HepG2 (cell line): Measurements from ENCODE around the gene CTSA. TPM values are rescaled to one million over a fixed set of nuclear protein-coding genes. Genes with fewer than 3 reads are reported as not detected.
A peak's percentile ranks its signal among the peaks of the same experiment; 100 is the strongest.

Experiments used
- ARID3A ChIP-seq: IDR thresholded peaks from 2 replicates; pipeline ENCODE4 v1.6.1; 2012; ENCODE audit warnings: low read depth, low read length, improper control_type of control experiment
- FOXO1 ChIP-seq: sonication (generic); formaldehyde crosslinking; IDR thresholded peaks from 2 replicates; pipeline ENCODE4 v1.4.0; 2020; ENCODE audit warnings: missing genetic modification reagents
- MTERF4 ChIP-seq: sonication (generic); formaldehyde crosslinking; IDR thresholded peaks from 2 replicates; pipeline ENCODE4 v1.8.0; 2023; ENCODE audit warnings: mild to moderate bottlenecking, missing genetic modification reagents
- ONECUT2 ChIP-seq: sonication (generic); formaldehyde crosslinking; IDR thresholded peaks from 2 replicates; pipeline ENCODE4 v1.4.0; 2020; ENCODE audit warnings: missing genetic modification reagents
- REPIN1 ChIP-seq: sonication (generic); formaldehyde crosslinking; IDR thresholded peaks from 2 replicates; pipeline ENCODE4 v1.8.0; 2022; ENCODE audit warnings: missing genetic modification reagents, low read depth, mild to moderate bottlenecking, borderline replicate concordance
- SOX6 ChIP-seq, 2 experiments: fragments of 450-650 bp in 1 of 2; sonication (generic) in 1 of 2; formaldehyde crosslinking in 1 of 2; IDR thresholded peaks; 2 replicates each; pipeline versions ENCODE4 v1.4.0 to v1.6.1; 2017 to 2020; ENCODE audit warnings: antibody characterized with exemption in 1 of 2, mild to moderate bottlenecking in 1 of 2, missing genetic modification reagents in 1 of 2
- U2AF1 ChIP-seq: fragments of 200-400 bp; formaldehyde crosslinking; optimal IDR thresholded peaks from 2 replicates; pipeline ENCODE3; 2017; ENCODE audit warnings: mild to moderate bottlenecking, low read depth, low read length
- ZBTB42 ChIP-seq: sonication (generic); formaldehyde crosslinking; IDR thresholded peaks from 2 replicates; pipeline ENCODE4 v1.5.0; 2020; ENCODE audit warnings: mild to moderate bottlenecking, missing genetic modification reagents
- ZNF17 ChIP-seq: sonication (generic); formaldehyde crosslinking; IDR thresholded peaks from 2 replicates; pipeline ENCODE4 v1.5.0; 2020; ENCODE audit warnings: mild to moderate bottlenecking, missing genetic modification reagents
- ZNF264 ChIP-seq: sonication (generic); formaldehyde crosslinking; IDR thresholded peaks from 2 replicates; pipeline ENCODE4 v1.4.0; 2020; ENCODE audit warnings: missing genetic modification reagents
- ZNF574 ChIP-seq: sonication (generic); formaldehyde crosslinking; IDR thresholded peaks from 2 replicates; pipeline ENCODE4 v1.4.0; 2020; ENCODE audit warnings: missing genetic modification reagents
- ZNF598 ChIP-seq: sonication (generic); formaldehyde crosslinking; IDR thresholded peaks from 2 replicates; pipeline ENCODE4 v1.5.1; 2020; ENCODE audit warnings: mild to moderate bottlenecking, missing genetic modification reagents, borderline replicate concordance
- ZNF761 ChIP-seq: sonication (generic); formaldehyde crosslinking; conservative IDR thresholded peaks from 2 replicates; pipeline ENCODE4 v1.4.0; 2020; ENCODE audit warnings: mild to moderate bottlenecking, missing genetic modification reagents
- polyA plus RNA-seq, 8 experiments: library from polyadenylated mRNA; depleted of rRNA in 3 of 8; stranded (reverse) in 7 of 8; unstranded in 1 of 8; fragments of >200 nt; fragmentation: Illumina TruSeq in 4 of 8; extraction: Trizol in 4 of 8; gene quantifications; 2 replicates each; pipeline versions ENCODE4 v1.2.1 to v1.2.3, GENCODE V29; 2011 to 2016; ENCODE audit warnings: low read depth in 4 of 8, missing spikeins in 1 of 8, mixed read lengths in 1 of 8; ENCODE audit not compliant: insufficient read depth in 1 of 8
- total RNA-seq, 5 experiments: library from RNA; depleted of rRNA; stranded (reverse); fragments of >200 nt; fragmentation: Illumina TruSeq; extraction: Trizol; gene quantifications; 2 replicates each; pipeline ENCODE4 v1.2.3, GENCODE V29; 2016; ENCODE audit warnings: low read depth in 1 of 5
- TF ChIP-seq, protein P1 (sequence below): sonication (generic); formaldehyde crosslinking; IDR thresholded peaks from 2 replicates; pipeline ENCODE4 v1.5.0; 2020; ENCODE audit warnings: mild to moderate bottlenecking, missing genetic modification reagents, borderline replicate concordance

Gene CTSA
- total and polyA plus RNA-seq, 2 of the 13 experiments (the other 11 are each of a cell fraction or from before 2014, with no cell fraction given): 202 to 231 TPM

DNA sequence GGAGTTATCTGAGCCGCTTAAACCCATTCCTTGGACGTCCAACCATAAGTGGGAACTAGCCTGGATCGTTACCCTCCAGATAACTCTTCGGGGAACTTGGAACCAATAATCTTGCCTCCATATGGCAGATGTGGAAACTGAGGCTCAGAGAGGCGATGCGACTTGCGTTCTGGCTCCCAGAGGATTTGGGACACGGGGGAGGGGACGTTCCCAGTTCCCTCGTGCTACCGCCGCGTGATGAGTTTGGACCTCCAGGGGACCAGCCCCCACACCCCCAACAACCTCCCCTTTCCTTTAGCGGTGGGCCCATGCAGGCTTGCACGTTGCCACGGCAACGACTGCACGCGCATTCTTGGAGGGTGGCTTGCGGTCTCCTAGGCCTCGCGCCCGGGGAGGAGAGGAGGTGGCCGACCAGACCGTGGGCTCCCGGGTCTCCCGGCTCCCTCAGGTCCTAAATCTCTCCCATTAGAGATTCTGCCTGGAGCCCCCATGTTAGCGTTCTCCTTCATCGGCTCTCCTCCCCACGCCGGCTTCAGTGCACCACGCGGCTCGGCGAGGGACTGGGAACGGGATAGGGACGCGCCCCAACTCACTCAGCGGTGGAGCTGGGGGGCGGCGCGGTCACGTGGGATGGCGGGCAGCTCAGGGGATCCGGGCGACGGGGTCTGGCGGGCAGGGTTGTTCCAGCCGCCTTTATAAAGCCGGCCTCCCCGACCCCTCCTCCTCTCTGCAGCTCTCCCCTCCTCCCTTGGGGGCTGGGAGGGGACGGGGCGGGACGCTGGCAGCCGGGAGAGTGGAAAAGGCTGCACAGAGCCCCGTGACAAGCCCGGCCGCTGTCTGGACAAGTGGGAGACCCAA is 20.6 kb downstream of the CTSA start, which contains the start of gene PLTP (continued):
- TF ChIP-seq ARID3A (no peak), FOXO1 (CRISPR knock-in tag) (no peak), ZNF264 (CRISPR knock-in tag) (no peak), REPIN1 (CRISPR knock-in tag) (no peak), ONECUT2 (CRISPR knock-in tag) (no peak; the same call in 1 of the 2 replicates), ZBTB42 (CRISPR knock-in tag) (no peak), ZNF761 (CRISPR knock-in tag) (peak; percentile 70; the same call in 1 of the 2 replicates), ZNF574 (CRISPR knock-in tag) (0 out of 2 replicates have a peak, but pooled peaks have one; percentile 59), ZNF17 (no peak), MTERF4 (CRISPR knock-in tag) (no peak), ZNF598 (CRISPR knock-in tag) (no peak), U2AF1 (no peak), SOX6 (IDR thresholded peaks at IDR 0.05) (no peak), SOX6 (CRISPR knock-in tag; IDR thresholded peaks at IDR 0.05) (no peak; the same call in none of the 2 replicates)
- TF ChIP-seq, protein P1, sequence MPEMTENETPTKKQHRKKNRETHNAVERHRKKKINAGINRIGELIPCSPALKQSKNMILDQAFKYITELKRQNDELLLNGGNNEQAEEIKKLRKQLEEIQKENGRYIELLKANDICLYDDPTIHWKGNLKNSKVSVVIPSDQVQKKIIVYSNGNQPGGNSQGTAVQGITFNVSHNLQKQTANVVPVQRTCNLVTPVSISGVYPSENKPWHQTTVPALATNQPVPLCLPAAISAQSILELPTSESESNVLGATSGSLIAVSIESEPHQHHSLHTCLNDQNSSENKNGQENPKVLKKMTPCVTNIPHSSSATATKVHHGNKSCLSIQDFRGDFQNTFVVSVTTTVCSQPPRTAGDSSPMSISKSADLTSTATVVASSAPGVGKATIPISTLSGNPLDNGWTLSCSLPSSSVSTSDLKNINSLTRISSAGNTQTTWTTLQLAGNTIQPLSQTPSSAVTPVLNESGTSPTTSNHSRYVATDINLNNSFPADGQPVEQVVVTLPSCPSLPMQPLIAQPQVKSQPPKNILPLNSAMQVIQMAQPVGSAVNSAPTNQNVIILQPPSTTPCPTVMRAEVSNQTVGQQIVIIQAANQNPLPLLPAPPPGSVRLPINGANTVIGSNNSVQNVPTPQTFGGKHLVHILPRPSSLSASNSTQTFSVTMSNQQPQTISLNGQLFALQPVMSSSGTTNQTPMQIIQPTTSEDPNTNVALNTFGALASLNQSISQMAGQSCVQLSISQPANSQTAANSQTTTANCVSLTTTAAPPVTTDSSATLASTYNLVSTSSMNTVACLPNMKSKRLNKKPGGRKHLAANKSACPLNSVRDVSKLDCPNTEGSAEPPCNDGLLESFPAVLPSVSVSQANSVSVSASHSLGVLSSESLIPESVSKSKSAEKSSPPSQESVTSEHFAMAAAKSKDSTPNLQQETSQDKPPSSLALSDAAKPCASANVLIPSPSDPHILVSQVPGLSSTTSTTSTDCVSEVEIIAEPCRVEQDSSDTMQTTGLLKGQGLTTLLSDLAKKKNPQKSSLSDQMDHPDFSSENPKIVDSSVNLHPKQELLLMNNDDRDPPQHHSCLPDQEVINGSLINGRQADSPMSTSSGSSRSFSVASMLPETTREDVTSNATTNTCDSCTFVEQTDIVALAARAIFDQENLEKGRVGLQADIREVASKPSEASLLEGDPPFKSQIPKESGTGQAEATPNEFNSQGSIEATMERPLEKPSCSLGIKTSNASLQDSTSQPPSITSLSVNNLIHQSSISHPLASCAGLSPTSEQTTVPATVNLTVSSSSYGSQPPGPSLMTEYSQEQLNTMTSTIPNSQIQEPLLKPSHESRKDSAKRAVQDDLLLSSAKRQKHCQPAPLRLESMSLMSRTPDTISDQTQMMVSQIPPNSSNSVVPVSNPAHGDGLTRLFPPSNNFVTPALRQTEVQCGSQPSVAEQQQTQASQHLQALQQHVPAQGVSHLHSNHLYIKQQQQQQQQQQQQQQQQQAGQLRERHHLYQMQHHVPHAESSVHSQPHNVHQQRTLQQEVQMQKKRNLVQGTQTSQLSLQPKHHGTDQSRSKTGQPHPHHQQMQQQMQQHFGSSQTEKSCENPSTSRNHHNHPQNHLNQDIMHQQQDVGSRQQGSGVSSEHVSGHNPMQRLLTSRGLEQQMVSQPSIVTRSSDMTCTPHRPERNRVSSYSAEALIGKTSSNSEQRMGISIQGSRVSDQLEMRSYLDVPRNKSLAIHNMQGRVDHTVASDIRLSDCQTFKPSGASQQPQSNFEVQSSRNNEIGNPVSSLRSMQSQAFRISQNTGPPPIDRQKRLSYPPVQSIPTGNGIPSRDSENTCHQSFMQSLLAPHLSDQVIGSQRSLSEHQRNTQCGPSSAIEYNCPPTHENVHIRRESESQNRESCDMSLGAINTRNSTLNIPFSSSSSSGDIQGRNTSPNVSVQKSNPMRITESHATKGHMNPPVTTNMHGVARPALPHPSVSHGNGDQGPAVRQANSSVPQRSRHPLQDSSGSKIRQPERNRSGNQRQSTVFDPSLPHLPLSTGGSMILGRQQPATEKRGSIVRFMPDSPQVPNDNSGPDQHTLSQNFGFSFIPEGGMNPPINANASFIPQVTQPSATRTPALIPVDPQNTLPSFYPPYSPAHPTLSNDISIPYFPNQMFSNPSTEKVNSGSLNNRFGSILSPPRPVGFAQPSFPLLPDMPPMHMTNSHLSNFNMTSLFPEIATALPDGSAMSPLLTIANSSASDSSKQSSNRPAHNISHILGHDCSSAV (CRISPR knock-in tag): no peak
